ENCODE data around the gene RNF40.
"Not testable (repeated sequence)": the region's sequence is repeated elsewhere in the genome, so short reads cannot be mapped to it uniquely, and the experiment has no call there.

The RNF40 gene

DNA sequence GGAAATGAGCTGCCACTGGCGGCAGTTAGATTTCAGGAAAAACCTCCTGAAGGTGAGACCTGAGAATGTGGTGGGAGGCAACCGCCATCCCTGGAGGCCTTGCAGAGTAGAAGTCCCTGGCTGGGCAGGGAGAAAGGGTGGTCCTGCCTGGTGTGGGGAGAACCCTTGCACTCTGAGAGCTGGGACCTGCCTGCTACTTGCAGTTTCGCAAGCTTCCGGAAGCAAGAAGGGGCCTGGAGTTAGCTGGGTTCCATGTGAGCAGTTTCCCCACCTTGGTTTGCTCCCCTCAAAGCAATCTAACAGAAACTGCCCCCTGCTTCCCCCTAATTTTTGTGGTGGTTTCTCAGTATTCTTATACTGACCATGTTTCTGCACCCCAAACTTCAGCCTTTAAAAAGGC is 18.4 kb downstream of the RNF40 start:
- DNase-seq: no peak

- DNase-seq: no peak
These were observed 20.6 kb downstream of the RNF40 start for GRCh38 chr16:30782486-30783279.

DNA sequence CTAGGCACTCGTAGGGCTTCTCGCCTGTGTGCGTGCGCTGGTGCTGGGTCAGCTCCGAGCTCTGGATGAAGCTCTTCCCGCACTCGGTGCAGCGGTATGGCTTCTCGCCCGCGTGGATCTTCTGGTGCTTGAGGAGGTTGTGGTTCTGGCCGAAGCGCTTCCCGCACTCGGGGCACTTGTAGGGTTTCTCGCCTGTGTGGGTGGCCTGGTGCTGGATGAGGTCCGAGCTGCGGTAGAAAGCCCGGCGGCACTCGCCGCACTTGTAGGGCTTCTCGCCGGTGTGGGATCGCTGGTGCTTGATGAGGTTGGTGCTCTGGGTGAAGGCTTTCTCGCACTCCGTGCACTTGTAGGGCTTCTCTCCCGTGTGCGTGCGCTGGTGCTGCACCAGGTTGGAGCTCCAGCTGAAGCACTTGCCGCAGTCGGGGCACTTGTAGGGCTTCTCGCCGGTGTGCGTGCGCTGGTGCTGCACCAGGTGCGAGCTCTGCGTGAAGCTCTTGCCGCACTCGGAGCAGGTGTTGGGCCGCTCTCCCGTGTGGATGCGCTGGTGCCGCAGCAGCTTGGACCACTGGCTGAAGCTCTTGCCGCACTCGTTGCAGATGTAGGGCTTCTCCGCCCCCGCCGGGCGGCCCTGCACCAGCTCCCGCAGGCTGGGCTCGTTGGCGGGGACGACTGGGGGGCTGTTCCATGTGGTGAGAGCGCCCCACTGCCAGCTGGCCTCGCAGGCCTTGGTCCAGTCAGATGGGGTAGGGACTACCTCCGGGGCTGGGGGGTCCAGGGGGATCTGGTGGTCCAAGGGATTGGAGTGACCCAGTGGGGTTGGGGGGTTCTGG is 21.4 kb downstream of the RNF40 start:
- no peak for DNase-seq

GRCh38 chr16:30784215-30784614 is 22.1 kb downstream of the RNF40 start:
- DNase-seq: no peak

GRCh38 chr16:30785126-30786106 is 23.3 kb downstream of the RNF40 start:
- DNase-seq: no peak

DNA sequence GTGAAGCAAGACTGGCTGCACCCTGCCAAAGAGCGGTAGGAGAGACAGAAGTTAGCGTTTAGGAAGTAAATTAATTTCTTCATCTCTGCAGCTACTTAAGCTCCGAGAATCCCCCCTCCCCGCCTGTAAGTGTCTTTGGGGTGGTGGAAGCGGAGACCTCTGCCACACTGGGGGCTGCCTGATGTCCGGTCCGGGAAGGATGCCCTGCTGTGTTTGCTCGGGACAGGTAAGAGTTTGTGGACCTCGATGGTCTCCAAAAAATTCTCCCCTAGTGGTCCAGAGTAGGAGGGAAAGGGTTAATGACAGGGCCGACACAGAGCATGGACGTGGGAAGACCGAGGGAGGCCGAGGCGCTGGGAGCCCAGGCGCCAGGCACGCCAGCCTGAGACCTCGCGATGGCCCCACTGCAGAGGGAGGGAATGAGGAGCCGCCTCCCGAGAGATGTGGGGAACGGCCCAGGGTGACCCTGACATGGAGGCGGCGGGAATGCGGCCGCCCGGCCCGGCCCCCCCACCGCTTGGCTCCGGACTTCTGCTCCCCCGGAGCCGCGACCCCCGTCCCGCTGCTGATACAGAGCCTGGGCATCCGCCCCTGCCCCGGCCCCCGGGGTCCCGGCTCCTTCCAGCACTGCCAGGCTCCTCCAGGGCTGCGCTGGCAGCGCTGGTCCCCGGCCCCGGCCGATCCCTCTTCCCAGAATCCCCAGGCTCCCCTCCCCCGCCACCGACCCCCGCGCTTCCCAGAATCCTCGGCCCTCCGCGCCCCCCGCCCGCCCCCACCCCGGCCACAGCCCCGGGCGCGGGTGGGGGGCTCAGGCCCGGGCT is 24.2 kb downstream of the RNF40 start:
- DNase-seq: peak in 12 of 58 donors; percentile 11 to 56 (median 38)

- DNase-seq: peak in 57 of 58 donors; percentile 8 to 85 (median 68)
These were observed 25.0 kb downstream of the RNF40 start, which contains the start of gene ZNF629 for GRCh38 chr16:30786936-30787612. Gene ZNF629 (minus strand): TSS chr16:30787205. CDS start chr16:30784482, 2,723 bp downstream.

GRCh38 chr16:30787613-30788378 is 25.7 kb downstream of the RNF40 start:
- peak in 2 of 58 donors; percentile 56 to 58 for DNase-seq

DNA sequence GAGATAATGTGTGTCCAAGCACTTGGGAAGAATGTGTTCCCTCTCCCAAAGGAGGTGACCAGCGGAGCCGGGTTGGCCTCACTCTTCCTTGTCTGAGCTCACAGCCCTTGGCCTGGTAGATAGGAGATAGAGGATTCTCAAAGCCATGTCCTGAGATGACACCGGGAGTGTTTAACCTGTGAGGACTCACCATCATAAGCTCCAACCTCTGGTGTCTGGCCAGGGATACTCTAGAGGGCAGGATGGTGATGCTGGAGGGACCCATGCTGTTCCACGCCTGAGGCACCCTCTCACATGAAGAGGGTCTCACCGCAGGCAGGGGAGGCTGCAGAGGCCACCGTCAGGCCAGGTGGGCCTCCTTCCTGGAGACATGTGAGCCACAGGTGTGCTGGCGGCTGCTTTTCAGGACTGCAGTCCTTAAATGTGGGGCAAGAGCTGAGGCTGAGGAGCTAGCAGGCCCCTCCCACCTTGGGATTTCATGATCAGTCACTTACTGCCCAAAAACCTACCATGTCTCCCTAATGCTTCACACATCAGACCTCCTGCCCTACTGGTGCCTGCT is 31.5 kb downstream of the RNF40 start:
- DNase-seq: no peak

GRCh38 chr16:30794634-30795033 is 32.5 kb downstream of the RNF40 start:
- DNase-seq: no peak

- no peak for DNase-seq
These were observed 35.7 kb downstream of the RNF40 start for GRCh38 chr16:30797670-30798309.

- DNase-seq: no peak
These were observed 40.8 kb downstream of the RNF40 start for GRCh38 chr16:30802936-30803335.

DNA sequence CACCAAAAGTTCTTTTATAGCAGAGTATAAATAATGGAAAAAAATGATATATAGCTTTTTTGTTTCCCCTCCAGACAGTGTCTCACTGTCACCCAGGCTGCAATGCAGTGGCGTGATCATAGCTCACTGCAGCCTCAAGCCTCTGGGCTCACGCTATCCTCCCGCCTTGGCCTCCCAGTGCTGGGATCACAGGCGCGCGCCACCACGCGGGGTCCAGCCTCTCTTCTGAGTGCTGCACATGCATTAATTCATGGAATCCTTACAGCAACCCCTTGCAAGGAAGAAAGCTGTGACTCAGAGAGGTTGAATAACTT is 42.9 kb downstream of the RNF40 start:
- no peak for DNase-seq

- DNase-seq: peak; percentile 24 to 89 (median 77)
These were observed 43.4 kb downstream of the RNF40 start for GRCh38 chr16:30805370-30806169.

- no peak for DNase-seq
These were observed 46.0 kb downstream of the RNF40 start for GRCh38 chr16:30808146-30808545.

DNA sequence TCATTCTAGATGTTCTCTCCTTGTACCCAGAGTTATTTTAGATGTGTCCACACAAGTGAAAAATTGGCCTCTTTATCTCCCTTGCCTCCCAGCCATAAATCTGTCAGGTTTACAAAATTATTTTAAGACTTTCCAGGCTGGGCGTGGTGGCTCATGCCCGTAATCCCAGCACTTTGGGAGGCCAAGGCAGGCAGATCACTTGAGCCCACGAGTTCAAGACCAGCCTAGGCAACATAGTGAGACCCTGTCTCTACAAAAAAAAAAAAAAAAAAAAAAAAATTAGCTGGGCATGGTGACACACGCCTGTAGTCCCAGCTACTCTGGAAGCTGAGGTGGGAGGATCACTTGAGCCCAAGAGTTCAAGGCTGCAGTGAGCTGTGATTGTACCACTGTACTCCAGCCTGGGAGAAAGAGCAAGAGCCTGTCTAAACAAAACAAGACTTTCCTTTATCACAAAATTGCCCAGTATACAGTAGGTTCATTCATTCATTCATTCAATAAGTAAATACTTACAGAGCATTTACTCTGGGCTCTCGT is 46.8 kb downstream of the RNF40 start:
- not testable (repeated sequence) for DNase-seq

DNA sequence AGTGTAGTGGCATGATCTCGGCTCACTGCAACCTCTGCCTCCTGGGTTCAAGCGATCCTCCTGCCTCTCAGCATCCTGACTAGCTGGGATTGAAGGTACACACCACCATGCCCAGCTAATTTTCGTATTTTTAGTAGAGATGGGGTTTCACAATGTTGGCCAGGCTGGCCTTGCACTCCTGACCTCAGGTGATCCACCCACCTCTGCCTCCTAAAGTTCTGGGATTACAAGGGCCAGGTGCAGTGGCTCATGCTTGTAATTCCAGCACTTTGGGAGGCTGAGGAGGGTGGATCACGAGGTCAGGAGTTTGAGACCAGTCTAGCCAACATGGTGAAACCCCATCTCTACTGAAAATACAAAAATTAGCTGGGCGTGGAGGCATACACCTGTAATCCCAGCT is 47.6 kb downstream of the RNF40 start:
- not testable (repeated sequence) for DNase-seq
